Panc1 (cell line): ENCODE data around the gene FREM3. TPM values are rescaled to one million over a fixed set of nuclear protein-coding genes. Genes with fewer than 3 reads are reported as not detected.

Experiments
- ATAC-seq: fragments of 200-7000 bp; cut with Tn5 transposase; 2 replicates; pipeline ENCODE4 v1.9.1; 2020; ENCODE audit warnings: mild to moderate bottlenecking, moderate library complexity
- BruUV-seq: library from RNA; stranded (reverse); fragments of 400-500 nt; replicated peaks from 2 replicates; lab custom pipeline; 2021; lab: Mats Ljungman, UMichigan
- CTCF ChIA-PET: fragments of 300-600 bp; sonication (Branson Sonifier 250); formaldehyde crosslinking; loops from one replicate; lab custom pipeline; 2022; ENCODE audit warnings: antibody characterized with exemption; lab: Charles Lee
- POLR2A ChIA-PET: fragments of 300-600 bp; sonication (Branson Sonifier 250); formaldehyde crosslinking; loops from one replicate; lab custom pipeline; 2022; ENCODE audit warnings: antibody characterized with exemption; lab: Charles Lee
- DNase-seq: peaks from one replicate; pipeline ENCODE4 v3.0.0-alpha.2; 2010; ENCODE audit warnings: low read depth, low spot score
- H3K27ac ChIP-seq: 2 replicates; pipeline ENCODE4 v1.5.1; 2011; ENCODE audit warnings: mild to moderate bottlenecking, low read length, inconsistent platforms
- H3K27me3 ChIP-seq: fragments of 200-500 bp; sonication (Bioruptor generic); 2 replicates; pipeline ENCODE4 v1.6.0; 2014; ENCODE audit warnings: low read length, inconsistent platforms; ENCODE audit not compliant: control insufficient read depth, insufficient read depth
- H3K36me3 ChIP-seq: fragments of 200-500 bp; sonication (Bioruptor generic); 2 replicates; pipeline ENCODE4 v1.5.1; 2014; ENCODE audit warnings: inconsistent platforms, mild to moderate bottlenecking, low read length, moderate library complexity; ENCODE audit not compliant: control insufficient read depth, insufficient read depth
- H3K4me1 ChIP-seq: 2 replicates; pipeline ENCODE4 v1.5.1; 2011; ENCODE audit warnings: inconsistent platforms, mild to moderate bottlenecking, low read length, moderate library complexity; ENCODE audit not compliant: control insufficient read depth, insufficient read depth
- H3K4me3 ChIP-seq, 2 experiments: 2 replicates each; pipeline ENCODE4 v1.5.1; 2011 to 2012; ENCODE audit warnings: low read depth in 2 of 2, low read length in 2 of 2, mild to moderate bottlenecking in 2 of 2, inconsistent platforms in 1 of 2, moderate library complexity in 1 of 2
- H3K9me3 ChIP-seq: fragments of 200-500 bp; sonication (Bioruptor generic); 2 replicates; pipeline ENCODE4 v1.5.1; 2014; ENCODE audit warnings: low read depth, mild to moderate bottlenecking, inconsistent platforms, low read length, moderate library complexity; ENCODE audit not compliant: control insufficient read depth, insufficient read depth
- POLR2AphosphoS5 ChIP-seq: IDR thresholded peaks from 2 replicates; pipeline ENCODE4 v1.6.1; 2012; ENCODE audit warnings: mild to moderate bottlenecking, low read depth, low read length, moderate library complexity
- SIN3A ChIP-seq: IDR thresholded peaks from 2 replicates; pipeline ENCODE4 v1.6.1; 2012; ENCODE audit warnings: low read depth, mild to moderate bottlenecking, low read length, moderate library complexity, borderline replicate concordance; ENCODE audit not compliant: insufficient read depth
- TCF7L2 ChIP-seq: IDR thresholded peaks from 2 replicates; pipeline ENCODE4 v1.6.1; 2011; ENCODE audit warnings: mild to moderate bottlenecking, low read depth, low read length, inconsistent platforms
- in situ Hi-C: cut with HindIII; loops from 2 replicates; pipeline ENCODE4 v1.10.0; 2016; ENCODE audit warnings: low sequenced_read_pairs, low pct_unique_long_range_greater_than_20kb
- intact Hi-C: fragments of 100-400 bp; cut with micrococcal nuclease; formaldehyde crosslinking; loops from one replicate; pipeline ENCODE4 v1.10.0; 2022; ENCODE audit not compliant: unreplicated experiment
- total RNA-seq: library from RNA; stranded (reverse); gene quantifications from one replicate; pipeline ENCODE4 v1.2.1, GENCODE V29; 2021; ENCODE audit not compliant: unreplicated experiment
- TF ChIP-seq, protein P1 (sequence below): fragments of 450-650 bp; IDR thresholded peaks from 2 replicates; pipeline ENCODE4 v1.5.1; 2017; ENCODE audit warnings: mild to moderate bottlenecking
- TF ChIP-seq, protein P2 (sequence below), 2 experiments: IDR thresholded peaks; 2 replicates each; pipeline ENCODE4 v1.6.1; 2011 to 2012; ENCODE audit warnings: low read depth in 2 of 2, control low read depth in 1 of 2, low read length in 1 of 2, mild to moderate bottlenecking in 1 of 2, moderate library complexity in 1 of 2; ENCODE audit not compliant: insufficient read depth in 1 of 2

Gene FREM3
- total RNA-seq, 1 experiment from 2014 or later: not detected

- no peak for DNase-seq
- in situ Hi-C loops: no loop called here
- ChIA-PET POLR2A (no interaction called here), CTCF (no interaction called here)
- Histone ChIP-seq H3K27ac (no peak overlapping the region), H3K36me3 (no peaks in the 10 kb centered on the region), H3K4me3 (no peak overlapping the region), H3K27me3 (no peaks in the 10 kb centered on the region), H3K4me1 (no peaks in the 10 kb centered on the region), H3K9me3 (no peaks in the 10 kb centered on the region)
- TF ChIP-seq, protein P1, sequence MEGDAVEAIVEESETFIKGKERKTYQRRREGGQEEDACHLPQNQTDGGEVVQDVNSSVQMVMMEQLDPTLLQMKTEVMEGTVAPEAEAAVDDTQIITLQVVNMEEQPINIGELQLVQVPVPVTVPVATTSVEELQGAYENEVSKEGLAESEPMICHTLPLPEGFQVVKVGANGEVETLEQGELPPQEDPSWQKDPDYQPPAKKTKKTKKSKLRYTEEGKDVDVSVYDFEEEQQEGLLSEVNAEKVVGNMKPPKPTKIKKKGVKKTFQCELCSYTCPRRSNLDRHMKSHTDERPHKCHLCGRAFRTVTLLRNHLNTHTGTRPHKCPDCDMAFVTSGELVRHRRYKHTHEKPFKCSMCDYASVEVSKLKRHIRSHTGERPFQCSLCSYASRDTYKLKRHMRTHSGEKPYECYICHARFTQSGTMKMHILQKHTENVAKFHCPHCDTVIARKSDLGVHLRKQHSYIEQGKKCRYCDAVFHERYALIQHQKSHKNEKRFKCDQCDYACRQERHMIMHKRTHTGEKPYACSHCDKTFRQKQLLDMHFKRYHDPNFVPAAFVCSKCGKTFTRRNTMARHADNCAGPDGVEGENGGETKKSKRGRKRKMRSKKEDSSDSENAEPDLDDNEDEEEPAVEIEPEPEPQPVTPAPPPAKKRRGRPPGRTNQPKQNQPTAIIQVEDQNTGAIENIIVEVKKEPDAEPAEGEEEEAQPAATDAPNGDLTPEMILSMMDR: no peak
- TF ChIP-seq SIN3A (no peak), TCF7L2 (no peak), POLR2AphosphoS5 (no peak)
- TF ChIP-seq, protein P2, sequence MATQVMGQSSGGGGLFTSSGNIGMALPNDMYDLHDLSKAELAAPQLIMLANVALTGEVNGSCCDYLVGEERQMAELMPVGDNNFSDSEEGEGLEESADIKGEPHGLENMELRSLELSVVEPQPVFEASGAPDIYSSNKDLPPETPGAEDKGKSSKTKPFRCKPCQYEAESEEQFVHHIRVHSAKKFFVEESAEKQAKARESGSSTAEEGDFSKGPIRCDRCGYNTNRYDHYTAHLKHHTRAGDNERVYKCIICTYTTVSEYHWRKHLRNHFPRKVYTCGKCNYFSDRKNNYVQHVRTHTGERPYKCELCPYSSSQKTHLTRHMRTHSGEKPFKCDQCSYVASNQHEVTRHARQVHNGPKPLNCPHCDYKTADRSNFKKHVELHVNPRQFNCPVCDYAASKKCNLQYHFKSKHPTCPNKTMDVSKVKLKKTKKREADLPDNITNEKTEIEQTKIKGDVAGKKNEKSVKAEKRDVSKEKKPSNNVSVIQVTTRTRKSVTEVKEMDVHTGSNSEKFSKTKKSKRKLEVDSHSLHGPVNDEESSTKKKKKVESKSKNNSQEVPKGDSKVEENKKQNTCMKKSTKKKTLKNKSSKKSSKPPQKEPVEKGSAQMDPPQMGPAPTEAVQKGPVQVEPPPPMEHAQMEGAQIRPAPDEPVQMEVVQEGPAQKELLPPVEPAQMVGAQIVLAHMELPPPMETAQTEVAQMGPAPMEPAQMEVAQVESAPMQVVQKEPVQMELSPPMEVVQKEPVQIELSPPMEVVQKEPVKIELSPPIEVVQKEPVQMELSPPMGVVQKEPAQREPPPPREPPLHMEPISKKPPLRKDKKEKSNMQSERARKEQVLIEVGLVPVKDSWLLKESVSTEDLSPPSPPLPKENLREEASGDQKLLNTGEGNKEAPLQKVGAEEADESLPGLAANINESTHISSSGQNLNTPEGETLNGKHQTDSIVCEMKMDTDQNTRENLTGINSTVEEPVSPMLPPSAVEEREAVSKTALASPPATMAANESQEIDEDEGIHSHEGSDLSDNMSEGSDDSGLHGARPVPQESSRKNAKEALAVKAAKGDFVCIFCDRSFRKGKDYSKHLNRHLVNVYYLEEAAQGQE (IDR thresholded peaks at IDR 0.05; ENCODE audit: insufficient read depth in 1 of 2, low read depth in 2 of 2, low read length in 1 of 2): no peak
- no peak for ATAC-seq
- no TSS peak for BruUV-seq
- intact Hi-C loops: no loop called here
These were observed 114.4 kb downstream of the FREM3 start for GRCh38 chr4:143586080-143586479.

GRCh38 chr4:143585548-143585947 lies 114.9 kb downstream of the FREM3 start:
- in situ Hi-C loops (no loop called here), intact Hi-C loops (no loop called here)
- no peak overlapping the region for H3K4me3 ChIP-seq
- CTCF ChIA-PET: no interaction called here
- H3K27me3 ChIP-seq: no peaks in the 10 kb centered on the region
- no peaks in the 10 kb centered on the region for H3K36me3 ChIP-seq
- H3K9me3 ChIP-seq: no peaks in the 10 kb centered on the region
- no peak for DNase-seq
- no peak overlapping the region for H3K27ac ChIP-seq
- TF ChIP-seq POLR2AphosphoS5 (no peak), SIN3A (no peak), TCF7L2 (no peak)
- TF ChIP-seq, protein P2 (IDR thresholded peaks at IDR 0.05; ENCODE audit: insufficient read depth in 1 of 2, low read depth in 2 of 2, low read length in 1 of 2): no peak
- TF ChIP-seq, protein P1: no peak
- no TSS peak for BruUV-seq
- no peak for ATAC-seq
- POLR2A ChIA-PET: no interaction called here
- no peaks in the 10 kb centered on the region for H3K4me1 ChIP-seq
